Bone marrow (tissue), 2 donors: Measurements from ENCODE around the gene EPHA2.

Source experiments
- DNase-seq, 2 donors: peaks; one replicate each; lab custom pipeline; 2025; lab: John Stamatoyannopoulos, UW

EPHA2 gene

DNA sequence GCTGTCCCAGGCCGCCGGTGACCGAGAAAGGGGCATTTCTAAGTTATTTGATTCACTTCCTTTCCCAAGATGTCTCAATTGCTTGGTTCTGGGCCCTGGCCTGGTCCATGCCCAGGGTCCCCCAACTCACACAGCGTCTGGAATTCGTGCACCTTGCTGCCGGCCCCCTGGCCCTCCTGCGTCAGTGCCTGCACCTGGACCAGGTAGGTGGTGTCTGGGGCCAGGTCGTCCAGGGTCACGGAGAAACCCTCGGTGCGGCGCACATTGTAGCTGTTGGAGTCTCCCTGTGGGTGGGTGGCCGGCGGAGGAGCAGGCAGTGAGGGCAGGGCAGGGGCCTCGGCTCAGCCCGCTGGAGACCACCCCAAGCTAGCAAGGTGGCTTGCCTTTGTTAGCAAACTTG, 21.0 kb downstream of the EPHA2 start:
- no peak for DNase-seq

- no peak for DNase-seq
Measured at GRCh38 chr1:16134066-16134801, 21.6 kb downstream of the EPHA2 start.

- no peak for DNase-seq
Measured at GRCh38 chr1:16133007-16133961, 22.6 kb downstream of the EPHA2 start.

- no peak for DNase-seq
Measured at GRCh38 chr1:16132325-16132785, 23.5 kb downstream of the EPHA2 start.

GRCh38 chr1:16131636-16132324, 24.1 kb downstream of the EPHA2 start:
- DNase-seq, result no peak

DNA sequence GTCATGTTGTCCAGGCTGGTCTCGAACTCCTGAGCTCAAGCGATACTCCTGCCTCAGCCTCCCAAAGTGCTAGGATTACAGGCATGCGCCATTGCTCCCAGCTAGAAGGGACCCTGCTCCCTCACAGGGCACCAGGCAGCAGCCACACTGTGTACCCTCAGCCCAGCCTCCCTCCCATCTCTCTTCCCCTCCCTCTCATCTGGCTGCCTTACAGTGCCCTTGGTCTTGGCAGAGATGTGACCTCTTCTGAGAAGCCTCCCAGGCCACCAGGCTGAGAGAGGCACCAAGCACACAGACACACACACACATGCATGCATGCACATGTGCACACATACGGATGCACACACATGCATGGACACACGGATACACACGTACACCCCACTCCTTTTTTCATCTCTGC, 25.0 kb downstream of the EPHA2 start:
- DNase-seq, result no peak

DNA sequence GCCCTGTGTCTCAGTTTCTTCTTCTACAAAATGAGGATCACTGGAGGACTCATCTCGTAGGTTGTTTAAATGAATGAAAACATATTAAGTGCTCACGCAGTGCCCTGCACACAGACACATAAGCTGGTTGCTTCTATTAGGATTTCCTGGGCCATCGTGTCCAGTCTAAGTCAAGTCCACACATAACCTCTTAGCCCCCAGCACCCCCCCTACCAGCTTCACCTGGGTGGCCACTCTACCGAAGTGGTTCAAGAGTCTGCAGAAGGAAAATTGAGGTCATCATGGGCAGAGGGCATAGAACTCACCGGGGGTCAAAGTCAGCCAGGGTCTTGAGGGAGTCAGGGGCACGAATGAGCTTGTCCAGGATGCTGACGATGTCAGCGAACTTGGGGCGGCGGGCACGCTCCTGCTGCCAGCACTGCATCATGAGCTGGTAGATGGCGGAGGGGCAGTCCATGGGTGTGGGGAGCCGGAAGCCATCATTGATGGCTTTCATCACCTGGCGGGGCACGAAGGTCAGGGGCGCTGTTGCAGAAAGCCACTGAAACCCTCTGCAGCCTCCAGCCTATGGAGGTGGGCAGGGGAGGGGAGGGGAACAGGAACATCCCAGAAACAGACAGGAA, 25.8 kb downstream of the EPHA2 start:
- no peak for DNase-seq

DNA sequence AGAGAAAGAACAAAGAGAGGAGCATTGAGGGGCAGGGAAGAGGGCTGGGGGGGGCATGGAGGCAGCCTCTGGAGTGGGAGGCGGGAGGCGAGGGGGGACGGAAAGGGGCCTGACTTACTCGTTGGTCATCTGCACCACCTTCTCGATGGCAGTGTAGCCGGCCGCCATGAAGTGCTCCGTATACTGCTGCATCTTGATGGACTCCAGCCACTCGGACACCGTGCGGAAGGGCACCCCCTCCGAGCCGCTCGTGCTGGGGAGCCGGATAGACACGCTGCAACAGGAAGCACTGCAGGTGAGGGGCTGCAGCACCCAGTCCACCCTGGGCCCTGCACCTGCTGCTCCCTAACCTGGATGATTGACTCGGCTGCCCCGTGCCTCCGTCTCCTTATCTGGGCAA, 26.6 kb downstream of the EPHA2 start:
- no peak for DNase-seq

DNA sequence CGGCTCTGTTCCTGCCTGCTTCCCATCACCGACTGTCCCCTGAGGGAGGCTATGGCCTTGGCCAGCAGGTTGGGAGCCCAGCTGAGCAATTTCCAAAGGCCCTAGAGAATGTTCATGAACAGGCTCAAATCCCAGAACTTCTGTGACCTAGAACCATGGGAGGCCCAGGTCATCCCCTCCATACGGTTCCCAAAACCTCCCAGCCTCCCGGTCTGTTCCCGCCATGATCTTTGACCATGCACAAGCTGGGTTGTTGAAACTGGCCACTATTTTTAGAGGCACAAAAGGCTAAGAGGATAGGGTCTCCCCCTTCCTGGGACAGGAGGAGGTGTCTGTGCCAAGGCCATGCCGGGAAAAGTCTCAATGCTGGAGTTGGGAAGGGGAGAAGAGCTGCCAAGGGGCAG, 27.5 kb downstream of the EPHA2 start:
- no peak for DNase-seq

DNA sequence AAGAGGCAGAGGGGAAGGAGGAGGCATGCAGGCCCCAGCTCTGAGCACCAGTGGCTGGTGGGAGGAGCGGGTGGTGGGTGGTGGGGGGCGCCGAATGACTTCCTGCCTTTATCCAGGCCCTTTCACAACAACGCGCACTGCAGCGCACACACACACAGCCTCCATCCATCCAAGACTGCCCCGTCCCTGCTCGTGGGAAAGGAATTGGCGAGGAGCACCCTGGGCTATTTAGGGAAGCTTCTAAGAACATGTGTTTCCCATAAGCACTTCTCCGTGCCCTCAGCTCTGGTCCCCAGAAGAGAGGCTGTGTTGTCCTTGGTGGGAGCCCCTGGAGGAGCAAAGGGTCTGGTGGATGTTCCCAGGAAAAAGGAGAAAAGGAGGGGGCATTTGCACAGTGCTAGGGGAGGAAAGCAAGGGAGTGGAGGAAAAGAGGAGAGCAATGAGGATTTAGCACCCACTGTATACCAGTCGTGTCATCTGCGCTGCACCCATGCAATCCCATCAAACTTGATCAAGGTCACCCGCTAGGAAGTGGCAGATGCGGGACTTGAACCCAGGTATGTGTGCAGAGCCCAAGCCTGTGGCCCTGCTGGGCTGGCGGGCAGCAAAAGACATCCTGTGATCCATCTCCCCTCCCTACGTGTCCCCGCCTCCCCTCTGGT, 28.1 kb downstream of the EPHA2 start:
- no peak for DNase-seq

DNA sequence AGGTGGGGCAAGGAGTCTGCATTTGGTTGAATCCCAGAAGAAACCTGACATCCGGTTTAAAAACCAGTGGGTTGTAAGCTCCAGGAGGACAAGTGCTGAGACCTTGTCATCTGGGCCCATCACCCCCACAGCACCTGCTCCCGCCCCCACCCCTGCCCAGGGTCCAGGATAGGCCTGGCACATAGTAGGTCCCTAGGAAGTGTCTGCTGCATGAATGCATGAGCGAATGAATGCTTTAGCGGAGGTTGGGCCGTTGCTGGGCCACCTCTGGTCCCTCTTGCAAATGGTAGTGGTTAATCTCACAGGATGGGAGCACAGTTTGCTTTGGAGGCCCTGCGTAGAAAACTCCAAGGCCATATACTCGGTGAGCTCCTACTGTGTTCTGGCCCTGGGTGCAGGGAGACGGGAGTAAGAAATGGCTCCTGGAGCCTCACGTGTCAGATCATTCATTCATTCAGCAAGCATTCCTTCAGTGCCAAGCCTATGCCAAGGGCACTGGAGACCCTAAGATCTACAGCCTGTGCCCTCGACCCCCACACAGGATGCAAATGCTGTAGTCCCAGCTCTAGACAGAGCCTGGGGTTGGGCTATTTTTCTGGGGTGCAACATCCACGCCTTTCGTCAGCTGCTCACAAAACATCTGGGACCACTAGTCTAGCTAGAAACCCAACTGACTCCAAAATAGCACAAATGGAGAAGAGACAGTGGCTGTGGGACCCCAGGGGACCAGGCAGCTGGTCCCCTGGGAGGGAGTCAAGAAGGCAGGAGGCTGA, 28.9 kb downstream of the EPHA2 start:
- no peak for DNase-seq

GRCh38 chr1:16126160-16126559, 29.7 kb downstream of the EPHA2 start:
- no peak for DNase-seq

- no peak for DNase-seq
Measured at GRCh38 chr1:16125483-16125882, 30.4 kb downstream of the EPHA2 start.

DNA sequence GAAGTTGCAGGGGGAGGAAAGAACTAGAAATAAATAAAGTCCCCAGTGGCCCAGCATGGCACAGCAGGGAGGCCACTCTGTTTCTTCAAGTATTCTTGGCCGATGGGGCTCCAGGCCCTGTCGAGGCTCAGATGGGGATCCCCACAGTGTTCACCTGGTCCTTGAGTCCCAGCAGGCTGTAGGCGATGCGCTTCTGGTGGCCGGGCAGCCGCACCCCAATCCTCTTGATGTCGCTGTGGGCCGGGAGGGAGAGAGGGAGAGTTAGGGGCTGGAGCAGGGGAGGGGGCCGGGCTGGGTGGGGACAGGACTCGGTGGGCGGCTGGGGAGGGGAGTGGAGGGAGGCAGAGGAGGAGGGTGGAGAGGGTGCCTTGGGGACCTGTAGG, 30.8 kb downstream of the EPHA2 start:
- DNase-seq, result no peak

DNA sequence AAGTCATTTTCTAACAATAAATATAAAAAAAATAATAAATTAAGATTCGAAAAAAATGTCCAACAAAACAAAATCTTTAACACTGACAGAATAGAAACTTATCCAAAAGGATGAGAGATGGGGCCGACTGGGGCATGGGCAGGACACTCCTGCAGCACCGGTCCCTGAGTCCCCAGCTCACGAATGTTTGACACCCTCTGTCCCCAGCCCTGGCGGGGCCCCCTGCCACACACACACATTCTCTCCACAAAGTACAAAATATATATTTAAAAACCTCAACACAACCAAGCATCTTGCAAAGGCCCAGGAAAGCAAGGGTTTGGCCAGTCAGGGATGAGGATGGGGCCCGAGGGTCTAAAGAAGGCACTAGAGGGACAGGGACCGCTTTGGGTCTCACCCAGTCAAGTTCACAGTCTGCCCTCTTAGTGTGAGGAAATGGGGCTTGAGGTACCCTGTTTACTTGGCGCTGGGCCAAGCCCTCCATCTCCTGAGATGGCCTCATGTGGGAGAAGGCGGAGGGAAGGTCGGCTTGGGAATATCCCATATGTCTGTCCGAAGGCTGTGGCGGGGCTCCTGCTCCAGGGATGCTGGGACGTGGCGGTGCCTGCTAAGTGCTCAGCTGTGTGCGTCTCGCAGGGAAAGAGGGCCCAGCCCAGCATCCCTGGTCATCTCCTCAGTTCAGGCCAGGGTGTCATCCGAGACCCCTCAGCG, 31.3 kb downstream of the EPHA2 start:
- DNase-seq, result no peak

DNA sequence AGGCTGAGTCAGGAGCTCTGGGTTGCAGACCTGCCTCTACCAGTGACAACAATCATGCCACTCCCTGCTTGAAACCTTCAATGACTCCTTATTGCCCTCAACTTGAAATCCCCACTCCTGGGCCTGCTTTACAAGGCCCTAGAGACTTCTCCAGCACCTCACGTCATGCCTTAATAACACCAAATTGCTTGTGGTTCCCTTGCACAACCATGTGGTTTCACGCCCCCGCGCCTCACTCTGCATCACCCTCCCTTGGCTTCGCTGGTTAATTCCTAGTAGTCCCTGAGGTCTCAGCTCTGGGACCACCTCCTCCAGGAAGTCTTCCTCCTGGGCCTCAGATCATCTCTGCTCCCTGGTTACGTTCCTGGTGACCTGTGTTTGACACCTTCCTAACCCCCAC, 33.0 kb downstream of the EPHA2 start:
- DNase-seq, result no peak

DNA sequence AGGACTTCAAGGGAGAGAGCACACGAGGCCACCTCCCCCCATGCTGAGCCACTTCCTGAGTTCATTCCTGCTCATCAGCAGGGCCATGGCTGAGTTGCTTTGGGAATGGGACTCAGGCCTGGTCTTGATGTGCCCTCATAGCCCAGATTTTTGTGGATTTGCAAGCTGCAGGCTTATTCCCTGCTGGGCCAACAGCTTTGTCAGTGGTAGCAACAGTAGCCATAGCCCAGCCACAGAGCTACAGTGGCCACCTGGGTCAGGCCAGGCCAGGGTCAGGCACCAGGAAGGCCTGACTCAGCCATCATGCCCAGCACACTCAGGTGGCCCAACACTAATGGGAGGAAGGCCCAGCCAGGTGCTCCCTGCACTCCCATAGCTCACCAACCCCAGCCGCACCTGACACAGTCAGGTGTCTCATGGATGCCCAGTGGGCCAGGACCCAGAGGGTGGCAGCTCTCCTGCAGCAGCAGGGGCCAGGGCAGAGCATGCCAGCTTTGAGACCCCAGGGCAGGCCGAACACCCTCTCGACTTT, 33.5 kb downstream of the EPHA2 start:
- no peak for DNase-seq

DNA sequence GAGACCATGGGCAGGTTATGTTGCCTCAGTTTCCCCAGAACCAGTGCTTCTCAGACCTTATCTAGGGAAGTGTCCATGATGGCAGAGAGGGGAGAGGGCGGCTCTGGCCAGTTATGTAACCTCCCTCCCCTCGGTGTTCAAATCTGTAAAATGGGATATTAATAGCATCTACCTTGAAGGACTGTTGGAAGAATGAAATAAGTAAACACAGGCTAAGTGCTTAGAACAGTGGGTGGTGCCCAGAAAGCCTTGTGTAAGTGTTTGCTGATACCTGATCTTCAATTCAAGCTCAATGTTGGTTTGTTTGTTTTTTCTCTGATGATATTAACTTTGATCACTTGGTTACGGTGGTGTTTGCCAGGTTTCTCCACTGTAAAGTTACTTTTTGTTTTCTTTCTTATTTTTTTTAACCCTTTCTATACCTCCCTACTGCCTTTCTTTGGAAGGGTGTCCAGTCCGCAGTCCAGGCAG, 34.9 kb downstream of the EPHA2 start:
- DNase-seq, result no peak

DNA sequence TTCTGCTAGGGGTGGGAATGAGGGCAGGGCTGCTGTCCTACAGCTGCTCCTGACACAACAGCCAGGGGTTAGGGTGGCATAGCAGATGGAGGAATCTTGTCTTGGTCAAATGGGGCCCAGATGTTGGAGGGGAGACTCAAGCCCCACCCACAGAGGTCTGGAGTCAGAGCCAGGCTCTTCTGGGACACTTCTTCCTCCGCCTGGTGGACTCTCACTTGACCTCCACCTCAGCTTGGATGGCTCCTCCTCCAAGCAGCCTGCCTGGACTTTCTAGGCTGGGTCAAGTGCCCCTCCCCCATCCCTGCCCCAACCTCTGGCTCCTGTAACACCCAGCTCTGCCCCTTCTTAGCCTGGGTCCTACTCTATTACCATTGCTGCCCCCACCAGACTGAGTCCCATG, 35.5 kb downstream of the EPHA2 start:
- DNase-seq, result no peak

GRCh38 chr1:16119926-16120325, 35.9 kb downstream of the EPHA2 start:
- no peak for DNase-seq
